Measurements from ENCODE around the gene STARD5. TPM values are rescaled to one million over a fixed set of nuclear protein-coding genes. Genes with fewer than 3 reads are reported as not detected.

STARD5 gene
- total and polyA plus RNA-seq, 2 experiments from 2014 or later: 3.8 to 10.1 TPM

DNA sequence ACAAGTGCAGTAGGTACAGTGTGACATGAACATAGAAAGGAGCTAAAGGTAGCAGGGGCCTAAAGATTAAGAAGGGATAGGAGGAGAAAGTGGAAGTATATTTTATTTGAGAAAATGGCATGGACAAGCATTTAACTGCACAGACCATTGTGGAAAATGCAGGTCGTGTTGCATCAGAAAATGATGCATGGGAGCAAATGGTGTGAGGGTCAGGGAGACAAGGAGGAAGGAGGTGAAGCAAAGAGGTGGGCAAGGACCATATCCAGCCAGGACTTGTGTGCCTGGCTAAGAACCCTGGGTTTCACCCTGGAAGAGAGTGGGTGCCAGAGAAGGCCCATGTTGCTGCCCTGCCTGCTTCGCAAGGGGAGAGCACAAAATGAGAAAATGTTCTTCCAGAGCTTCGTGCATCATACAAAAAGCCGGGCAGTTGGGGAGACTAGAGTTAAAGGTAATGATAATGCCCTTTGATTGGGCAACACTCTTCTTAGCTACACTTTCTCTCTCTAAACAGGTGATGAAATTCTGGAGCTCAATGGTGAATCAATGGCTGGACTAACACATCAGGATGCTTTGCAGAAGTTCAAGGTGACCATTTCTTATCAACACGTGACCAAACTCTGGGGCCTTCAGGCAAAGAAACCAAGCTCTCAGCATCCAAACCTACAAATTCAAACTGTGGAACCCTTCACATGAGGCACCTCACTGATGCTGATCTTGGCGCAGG lies 45.5 kb downstream of the STARD5 start:
- peaks cover 14% of the 10 kb centered on the region for H3K36me3 Mint-ChIP-seq (ENCODE audit: low read depth)
- no peak overlapping the region for H3K27ac ChIP-seq (ENCODE audit: low read depth)
- no peak overlapping the region for H2AFZ ChIP-seq
- no peak overlapping the region for H3K27ac Mint-ChIP-seq
- no peaks in the 10 kb centered on the region for H4K20me1 ChIP-seq (replicated peaks; ENCODE audit: insufficient read depth)
- no peak overlapping the region for H3K4me2 ChIP-seq
- TF ChIP-seq, protein P1, sequence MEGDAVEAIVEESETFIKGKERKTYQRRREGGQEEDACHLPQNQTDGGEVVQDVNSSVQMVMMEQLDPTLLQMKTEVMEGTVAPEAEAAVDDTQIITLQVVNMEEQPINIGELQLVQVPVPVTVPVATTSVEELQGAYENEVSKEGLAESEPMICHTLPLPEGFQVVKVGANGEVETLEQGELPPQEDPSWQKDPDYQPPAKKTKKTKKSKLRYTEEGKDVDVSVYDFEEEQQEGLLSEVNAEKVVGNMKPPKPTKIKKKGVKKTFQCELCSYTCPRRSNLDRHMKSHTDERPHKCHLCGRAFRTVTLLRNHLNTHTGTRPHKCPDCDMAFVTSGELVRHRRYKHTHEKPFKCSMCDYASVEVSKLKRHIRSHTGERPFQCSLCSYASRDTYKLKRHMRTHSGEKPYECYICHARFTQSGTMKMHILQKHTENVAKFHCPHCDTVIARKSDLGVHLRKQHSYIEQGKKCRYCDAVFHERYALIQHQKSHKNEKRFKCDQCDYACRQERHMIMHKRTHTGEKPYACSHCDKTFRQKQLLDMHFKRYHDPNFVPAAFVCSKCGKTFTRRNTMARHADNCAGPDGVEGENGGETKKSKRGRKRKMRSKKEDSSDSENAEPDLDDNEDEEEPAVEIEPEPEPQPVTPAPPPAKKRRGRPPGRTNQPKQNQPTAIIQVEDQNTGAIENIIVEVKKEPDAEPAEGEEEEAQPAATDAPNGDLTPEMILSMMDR (conservative IDR thresholded peaks at IDR 0.05; ENCODE audit: low read depth in 2 of 2): no peak
- TF ChIP-seq, protein P2, sequence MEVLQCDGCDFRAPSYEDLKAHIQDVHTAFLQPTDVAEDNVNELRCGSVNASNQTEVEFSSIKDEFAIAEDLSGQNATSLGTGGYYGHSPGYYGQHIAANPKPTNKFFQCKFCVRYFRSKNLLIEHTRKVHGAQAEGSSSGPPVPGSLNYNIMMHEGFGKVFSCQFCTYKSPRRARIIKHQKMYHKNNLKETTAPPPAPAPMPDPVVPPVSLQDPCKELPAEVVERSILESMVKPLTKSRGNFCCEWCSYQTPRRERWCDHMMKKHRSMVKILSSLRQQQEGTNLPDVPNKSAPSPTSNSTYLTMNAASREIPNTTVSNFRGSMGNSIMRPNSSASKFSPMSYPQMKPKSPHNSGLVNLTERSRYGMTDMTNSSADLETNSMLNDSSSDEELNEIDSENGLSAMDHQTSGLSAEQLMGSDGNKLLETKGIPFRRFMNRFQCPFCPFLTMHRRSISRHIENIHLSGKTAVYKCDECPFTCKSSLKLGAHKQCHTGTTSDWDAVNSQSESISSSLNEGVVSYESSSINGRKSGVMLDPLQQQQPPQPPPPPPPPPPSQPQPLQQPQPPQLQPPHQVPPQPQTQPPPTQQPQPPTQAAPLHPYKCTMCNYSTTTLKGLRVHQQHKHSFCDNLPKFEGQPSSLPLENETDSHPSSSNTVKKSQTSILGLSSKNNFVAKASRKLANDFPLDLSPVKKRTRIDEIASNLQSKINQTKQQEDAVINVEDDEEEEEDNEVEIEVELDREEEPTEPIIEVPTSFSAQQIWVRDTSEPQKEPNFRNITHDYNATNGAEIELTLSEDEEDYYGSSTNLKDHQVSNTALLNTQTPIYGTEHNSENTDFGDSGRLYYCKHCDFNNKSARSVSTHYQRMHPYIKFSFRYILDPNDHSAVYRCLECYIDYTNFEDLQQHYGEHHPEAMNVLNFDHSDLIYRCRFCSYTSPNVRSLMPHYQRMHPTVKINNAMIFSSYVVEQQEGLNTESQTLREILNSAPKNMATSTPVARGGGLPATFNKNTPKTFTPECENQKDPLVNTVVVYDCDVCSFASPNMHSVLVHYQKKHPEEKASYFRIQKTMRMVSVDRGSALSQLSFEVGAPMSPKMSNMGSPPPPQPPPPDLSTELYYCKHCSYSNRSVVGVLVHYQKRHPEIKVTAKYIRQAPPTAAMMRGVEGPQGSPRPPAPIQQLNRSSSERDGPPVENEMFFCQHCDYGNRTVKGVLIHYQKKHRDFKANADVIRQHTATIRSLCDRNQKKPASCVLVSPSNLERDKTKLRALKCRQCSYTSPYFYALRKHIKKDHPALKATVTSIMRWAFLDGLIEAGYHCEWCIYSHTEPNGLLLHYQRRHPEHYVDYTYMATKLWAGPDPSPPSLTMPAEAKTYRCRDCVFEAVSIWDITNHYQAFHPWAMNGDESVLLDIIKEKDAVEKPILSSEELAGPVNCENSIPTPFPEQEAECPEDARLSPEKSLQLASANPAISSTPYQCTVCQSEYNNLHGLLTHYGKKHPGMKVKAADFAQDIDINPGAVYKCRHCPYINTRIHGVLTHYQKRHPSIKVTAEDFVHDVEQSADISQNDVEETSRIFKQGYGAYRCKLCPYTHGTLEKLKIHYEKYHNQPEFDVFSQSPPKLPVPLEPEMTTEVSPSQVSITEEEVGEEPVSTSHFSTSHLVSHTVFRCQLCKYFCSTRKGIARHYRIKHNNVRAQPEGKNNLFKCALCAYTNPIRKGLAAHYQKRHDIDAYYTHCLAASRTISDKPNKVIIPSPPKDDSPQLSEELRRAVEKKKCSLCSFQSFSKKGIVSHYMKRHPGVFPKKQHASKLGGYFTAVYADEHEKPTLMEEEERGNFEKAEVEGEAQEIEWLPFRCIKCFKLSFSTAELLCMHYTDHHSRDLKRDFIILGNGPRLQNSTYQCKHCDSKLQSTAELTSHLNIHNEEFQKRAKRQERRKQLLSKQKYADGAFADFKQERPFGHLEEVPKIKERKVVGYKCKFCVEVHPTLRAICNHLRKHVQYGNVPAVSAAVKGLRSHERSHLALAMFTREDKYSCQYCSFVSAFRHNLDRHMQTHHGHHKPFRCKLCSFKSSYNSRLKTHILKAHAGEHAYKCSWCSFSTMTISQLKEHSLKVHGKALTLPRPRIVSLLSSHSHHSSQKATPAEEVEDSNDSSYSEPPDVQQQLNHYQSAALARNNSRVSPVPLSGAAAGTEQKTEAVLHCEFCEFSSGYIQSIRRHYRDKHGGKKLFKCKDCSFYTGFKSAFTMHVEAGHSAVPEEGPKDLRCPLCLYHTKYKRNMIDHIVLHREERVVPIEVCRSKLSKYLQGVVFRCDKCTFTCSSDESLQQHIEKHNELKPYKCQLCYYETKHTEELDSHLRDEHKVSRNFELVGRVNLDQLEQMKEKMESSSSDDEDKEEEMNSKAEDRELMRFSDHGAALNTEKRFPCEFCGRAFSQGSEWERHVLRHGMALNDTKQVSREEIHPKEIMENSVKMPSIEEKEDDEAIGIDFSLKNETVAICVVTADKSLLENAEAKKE (CRISPR knock-in tag; IDR thresholded peaks at IDR 0.05): no peak
- TF ChIP-seq STAT1 (IDR thresholded peaks at IDR 0.05; ENCODE audit: unreplicated experiment): no peak
- no peak for TF ChIP-seq CREB1 (CRISPR knock-in tag; IDR thresholded peaks at IDR 0.05; ENCODE audit: low read depth)
- no peak for TF ChIP-seq EZH2phosphoT487 (IDR thresholded peaks at IDR 0.05; ENCODE audit: unreplicated experiment)
- TF ChIP-seq, protein P3, sequence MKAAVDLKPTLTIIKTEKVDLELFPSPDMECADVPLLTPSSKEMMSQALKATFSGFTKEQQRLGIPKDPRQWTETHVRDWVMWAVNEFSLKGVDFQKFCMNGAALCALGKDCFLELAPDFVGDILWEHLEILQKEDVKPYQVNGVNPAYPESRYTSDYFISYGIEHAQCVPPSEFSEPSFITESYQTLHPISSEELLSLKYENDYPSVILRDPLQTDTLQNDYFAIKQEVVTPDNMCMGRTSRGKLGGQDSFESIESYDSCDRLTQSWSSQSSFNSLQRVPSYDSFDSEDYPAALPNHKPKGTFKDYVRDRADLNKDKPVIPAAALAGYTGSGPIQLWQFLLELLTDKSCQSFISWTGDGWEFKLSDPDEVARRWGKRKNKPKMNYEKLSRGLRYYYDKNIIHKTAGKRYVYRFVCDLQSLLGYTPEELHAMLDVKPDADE (IDR thresholded peaks at IDR 0.05): no peak
- no peak for TF ChIP-seq EZH2 (IDR thresholded peaks at IDR 0.05; ENCODE audit: low read depth, unreplicated experiment)
- TF ChIP-seq NANOG (IDR thresholded peaks at IDR 0.05; ENCODE audit: borderline replicate concordance): no peak
- TF ChIP-seq ZNF331 (CRISPR knock-in tag; IDR thresholded peaks at IDR 0.05; ENCODE audit: low read depth): no peak
- no peak for TF ChIP-seq ZNF114 (CRISPR knock-in tag; IDR thresholded peaks at IDR 0.05)
- TF ChIP-seq JUNB (IDR thresholded peaks at IDR 0.05; ENCODE audit: unreplicated experiment): no peak
- TF ChIP-seq, protein P4, sequence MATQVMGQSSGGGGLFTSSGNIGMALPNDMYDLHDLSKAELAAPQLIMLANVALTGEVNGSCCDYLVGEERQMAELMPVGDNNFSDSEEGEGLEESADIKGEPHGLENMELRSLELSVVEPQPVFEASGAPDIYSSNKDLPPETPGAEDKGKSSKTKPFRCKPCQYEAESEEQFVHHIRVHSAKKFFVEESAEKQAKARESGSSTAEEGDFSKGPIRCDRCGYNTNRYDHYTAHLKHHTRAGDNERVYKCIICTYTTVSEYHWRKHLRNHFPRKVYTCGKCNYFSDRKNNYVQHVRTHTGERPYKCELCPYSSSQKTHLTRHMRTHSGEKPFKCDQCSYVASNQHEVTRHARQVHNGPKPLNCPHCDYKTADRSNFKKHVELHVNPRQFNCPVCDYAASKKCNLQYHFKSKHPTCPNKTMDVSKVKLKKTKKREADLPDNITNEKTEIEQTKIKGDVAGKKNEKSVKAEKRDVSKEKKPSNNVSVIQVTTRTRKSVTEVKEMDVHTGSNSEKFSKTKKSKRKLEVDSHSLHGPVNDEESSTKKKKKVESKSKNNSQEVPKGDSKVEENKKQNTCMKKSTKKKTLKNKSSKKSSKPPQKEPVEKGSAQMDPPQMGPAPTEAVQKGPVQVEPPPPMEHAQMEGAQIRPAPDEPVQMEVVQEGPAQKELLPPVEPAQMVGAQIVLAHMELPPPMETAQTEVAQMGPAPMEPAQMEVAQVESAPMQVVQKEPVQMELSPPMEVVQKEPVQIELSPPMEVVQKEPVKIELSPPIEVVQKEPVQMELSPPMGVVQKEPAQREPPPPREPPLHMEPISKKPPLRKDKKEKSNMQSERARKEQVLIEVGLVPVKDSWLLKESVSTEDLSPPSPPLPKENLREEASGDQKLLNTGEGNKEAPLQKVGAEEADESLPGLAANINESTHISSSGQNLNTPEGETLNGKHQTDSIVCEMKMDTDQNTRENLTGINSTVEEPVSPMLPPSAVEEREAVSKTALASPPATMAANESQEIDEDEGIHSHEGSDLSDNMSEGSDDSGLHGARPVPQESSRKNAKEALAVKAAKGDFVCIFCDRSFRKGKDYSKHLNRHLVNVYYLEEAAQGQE (IDR thresholded peaks at IDR 0.05; ENCODE audit: unreplicated experiment): no peak
- TF ChIP-seq POLR2AphosphoS5 (IDR thresholded peaks at IDR 0.05; ENCODE audit: low read depth): no peak
- peaks cover 6% of the 10 kb centered on the region; the same call in 1 of the 2 replicates for H3K4me1 ChIP-seq (ENCODE audit: insufficient read depth)
- peaks cover 9% of the 10 kb centered on the region; the same call in 2 of the 3 replicates for H3K4me1 Mint-ChIP-seq
- no peak overlapping the region for H3K4me3 Mint-ChIP-seq
- H3K27me3 Mint-ChIP-seq (ENCODE audit: insufficient read depth, low read depth, poor library complexity): peaks cover 6% of the 10 kb centered on the region
- no peaks in the 10 kb centered on the region for H3F3A ChIP-seq (replicated peaks; ENCODE audit: low read depth)
- no peak overlapping the region for H3K4me3 ChIP-seq
- peaks cover 29% of the 10 kb centered on the region for H3K9me3 Mint-ChIP-seq
- ATAC-seq: no peak
- no peaks in the 10 kb centered on the region; the same call in 1 of the 2 replicates for H3K36me3 ChIP-seq (ENCODE audit: insufficient read depth)
- DNase-seq (ENCODE audit: low spot score): no peak
- no peaks in the 10 kb centered on the region for H3K9me2 ChIP-seq (ENCODE audit: insufficient read depth)
- no peaks in the 10 kb centered on the region for H3K27me3 ChIP-seq (ENCODE audit: insufficient read depth)
- H3K79me2 ChIP-seq (replicated peaks; ENCODE audit: insufficient read depth): no peaks in the 10 kb centered on the region

Data from GM23338 (cell line).